Osteoblast (primary cell): ENCODE results near the gene KRT27. TPM values are rescaled to one million over a fixed set of nuclear protein-coding genes. Genes with fewer than 3 reads are reported as not detected.

ENCODE experiments used
- DNase-seq: peaks from one replicate; pipeline ENCODE4 v3.0.0; 2011; ENCODE audit warnings: low spot score, mixed read lengths; ENCODE audit not compliant: insufficient read length; ENCODE audit errors: missing footprints
- H2AFZ ChIP-seq: 2 replicates; pipeline ENCODE4 v1.6.0; 2011; ENCODE audit warnings: mild to moderate bottlenecking, low read length
- H3K27ac ChIP-seq: 2 replicates; pipeline ENCODE4 v1.5.1; 2011; ENCODE audit warnings: mild to moderate bottlenecking, low read depth, low read length, moderate library complexity
- H3K27me3 ChIP-seq: 2 replicates; pipeline ENCODE4 v1.6.0; 2012; ENCODE audit warnings: mild to moderate bottlenecking, control low read depth, inconsistent platforms, low read length, moderate library complexity; ENCODE audit not compliant: insufficient read depth
- H3K36me3 ChIP-seq: 2 replicates; pipeline ENCODE4 v1.5.1; 2011; ENCODE audit warnings: mild to moderate bottlenecking, low read length, control low read depth, moderate library complexity; ENCODE audit not compliant: insufficient read depth
- H3K4me1 ChIP-seq: 2 replicates; pipeline ENCODE4 v1.5.1; 2011; ENCODE audit warnings: mild to moderate bottlenecking, low read length, control low read depth, moderate library complexity; ENCODE audit not compliant: insufficient read depth
- H3K4me2 ChIP-seq: 2 replicates; pipeline ENCODE4 v1.6.0; 2011; ENCODE audit warnings: mild to moderate bottlenecking, low read length; ENCODE audit not compliant: insufficient read depth
- H3K4me3 ChIP-seq: fragments of 200-600 bp; sonication (generic); 3 replicates; pipeline ENCODE4 v1.5.1; 2012; ENCODE audit warnings: mild to moderate bottlenecking, low read length, inconsistent platforms; ENCODE audit not compliant: insufficient read depth
- H3K79me2 ChIP-seq: 2 replicates; pipeline ENCODE4 v1.6.0; 2012; ENCODE audit warnings: mild to moderate bottlenecking, low read length, control low read depth, inconsistent platforms; ENCODE audit not compliant: insufficient read depth
- H3K9me3 ChIP-seq: 2 replicates; pipeline ENCODE4 v1.5.1; 2011; ENCODE audit warnings: low read depth, low read length, control low read depth
- H4K20me1 ChIP-seq: 2 replicates; pipeline ENCODE4 v1.6.0; 2012; ENCODE audit warnings: mild to moderate bottlenecking, low read length, control low read depth; ENCODE audit not compliant: insufficient read depth
- total RNA-seq: library from RNA; depleted of rRNA; stranded (reverse); fragments of >200 nt; gene quantifications from 2 replicates; pipeline ENCODE4 v1.2.3, GENCODE V29; 2012
- TF ChIP-seq, protein P1 (sequence below): IDR thresholded peaks from 2 replicates; pipeline ENCODE4 v1.5.1; 2011; ENCODE audit warnings: mild to moderate bottlenecking, low read depth, low read length, moderate library complexity; ENCODE audit errors: extremely low read depth

Gene KRT27
- total RNA-seq, 1 donor: not detected

DNA sequence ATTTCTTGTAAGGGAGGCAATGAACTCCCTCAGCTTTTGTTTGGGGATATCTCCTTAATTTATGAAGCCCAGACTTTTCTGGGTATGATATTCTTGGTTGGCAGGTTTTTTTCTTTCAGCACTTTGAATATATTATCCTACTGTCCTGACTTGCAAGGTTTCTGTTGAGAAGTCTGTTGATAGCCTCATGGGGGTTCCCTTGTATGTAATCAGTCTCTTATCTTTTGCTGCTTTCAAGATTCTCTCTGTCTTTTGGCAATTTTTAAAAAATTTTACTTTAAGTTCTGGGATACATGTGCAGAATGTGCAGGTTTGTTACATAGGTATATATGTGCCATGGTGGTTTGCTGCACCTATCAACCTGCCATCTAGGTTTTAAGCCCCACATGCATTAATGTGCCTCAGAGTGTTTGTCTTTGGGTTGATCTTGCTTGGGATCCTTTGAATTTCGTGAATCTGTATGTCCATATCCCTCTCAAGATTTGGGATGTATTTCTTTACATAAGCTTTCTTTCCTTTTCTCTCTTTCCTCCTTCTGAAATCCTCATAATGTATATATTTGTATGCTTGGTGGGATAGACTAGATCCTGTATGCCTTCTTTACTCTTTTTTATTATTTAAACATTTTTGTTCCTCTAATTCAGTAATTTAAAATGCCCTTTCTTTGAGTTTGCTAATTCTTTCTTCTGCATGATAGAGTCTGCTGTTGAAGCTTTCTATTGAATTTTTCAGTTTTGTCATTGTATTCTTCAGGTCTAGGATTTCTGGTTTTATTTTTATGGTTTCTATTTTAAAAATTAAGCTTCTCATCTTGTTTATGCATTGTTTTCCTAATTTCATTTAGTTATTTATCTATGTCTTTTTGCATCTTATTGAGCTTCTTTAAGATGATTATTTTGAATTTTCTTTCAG lies 22.0 kb downstream of the KRT27 start:
- H3K4me3 ChIP-seq: no peak overlapping the region

DNA sequence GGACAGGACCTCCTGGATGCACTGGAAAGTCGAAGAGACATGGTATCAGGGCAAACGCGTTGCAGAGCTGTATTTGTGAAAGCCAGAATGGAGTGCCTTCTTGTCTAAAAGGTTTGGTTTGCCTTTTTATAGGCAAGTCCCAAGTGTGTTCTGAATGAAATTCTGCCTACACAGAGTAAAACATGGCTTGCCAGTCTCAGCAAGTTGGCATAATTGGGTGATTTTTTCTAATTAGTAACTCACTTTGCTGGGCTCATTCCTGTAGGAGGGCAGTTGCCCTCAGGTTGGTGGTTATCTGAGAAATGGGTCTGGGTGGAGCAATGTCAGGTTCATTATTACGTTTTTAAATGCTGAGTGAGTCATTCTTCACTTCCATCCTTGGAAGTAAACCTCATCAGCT lies 27.1 kb downstream of the KRT27 start, which contains the start of gene KRT25:
Gene KRT25, minus strand, starts transcription at position 101 of the 400 bp plus-strand sequence. Its CDS starts 60 bp downstream, at position 41.
- TF ChIP-seq, protein P1, sequence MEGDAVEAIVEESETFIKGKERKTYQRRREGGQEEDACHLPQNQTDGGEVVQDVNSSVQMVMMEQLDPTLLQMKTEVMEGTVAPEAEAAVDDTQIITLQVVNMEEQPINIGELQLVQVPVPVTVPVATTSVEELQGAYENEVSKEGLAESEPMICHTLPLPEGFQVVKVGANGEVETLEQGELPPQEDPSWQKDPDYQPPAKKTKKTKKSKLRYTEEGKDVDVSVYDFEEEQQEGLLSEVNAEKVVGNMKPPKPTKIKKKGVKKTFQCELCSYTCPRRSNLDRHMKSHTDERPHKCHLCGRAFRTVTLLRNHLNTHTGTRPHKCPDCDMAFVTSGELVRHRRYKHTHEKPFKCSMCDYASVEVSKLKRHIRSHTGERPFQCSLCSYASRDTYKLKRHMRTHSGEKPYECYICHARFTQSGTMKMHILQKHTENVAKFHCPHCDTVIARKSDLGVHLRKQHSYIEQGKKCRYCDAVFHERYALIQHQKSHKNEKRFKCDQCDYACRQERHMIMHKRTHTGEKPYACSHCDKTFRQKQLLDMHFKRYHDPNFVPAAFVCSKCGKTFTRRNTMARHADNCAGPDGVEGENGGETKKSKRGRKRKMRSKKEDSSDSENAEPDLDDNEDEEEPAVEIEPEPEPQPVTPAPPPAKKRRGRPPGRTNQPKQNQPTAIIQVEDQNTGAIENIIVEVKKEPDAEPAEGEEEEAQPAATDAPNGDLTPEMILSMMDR: no peak
- H2AFZ ChIP-seq: no peak within 1 kb of the TSS
- no peak within 1 kb of the TSS for H3K27ac ChIP-seq
- no peak for DNase-seq
- no peaks in the 10 kb centered on the region for H3K4me1 ChIP-seq
- peaks cover 23% of the 10 kb centered on the region for H3K27me3 ChIP-seq
- no peak within 1 kb of the TSS for H3K4me3 ChIP-seq
- H3K4me2 ChIP-seq: no peak within 1 kb of the TSS
- H4K20me1 ChIP-seq: no peaks in the 10 kb centered on the region
- peaks cover 3% of the 10 kb centered on the region for H3K9me3 ChIP-seq
- no peaks in the 10 kb centered on the region for H3K79me2 ChIP-seq
- no peaks in the 10 kb centered on the region for H3K36me3 ChIP-seq

More for the DNA sequence above, 22.0 kb downstream of the KRT27 start:
- Histone ChIP-seq H3K79me2 (no peaks in the 10 kb centered on the region), H3K4me2 (no peak overlapping the region), H3K27ac (no peak overlapping the region), H4K20me1 (no peaks in the 10 kb centered on the region), H3K27me3 (peaks cover 4% of the 10 kb centered on the region), H3K36me3 (no peaks in the 10 kb centered on the region), H3K9me3 (peaks cover 12% of the 10 kb centered on the region), H3K4me1 (no peaks in the 10 kb centered on the region), H2AFZ (no peak overlapping the region)
- no peak for DNase-seq
- TF ChIP-seq, protein P1: no peak

DNA sequence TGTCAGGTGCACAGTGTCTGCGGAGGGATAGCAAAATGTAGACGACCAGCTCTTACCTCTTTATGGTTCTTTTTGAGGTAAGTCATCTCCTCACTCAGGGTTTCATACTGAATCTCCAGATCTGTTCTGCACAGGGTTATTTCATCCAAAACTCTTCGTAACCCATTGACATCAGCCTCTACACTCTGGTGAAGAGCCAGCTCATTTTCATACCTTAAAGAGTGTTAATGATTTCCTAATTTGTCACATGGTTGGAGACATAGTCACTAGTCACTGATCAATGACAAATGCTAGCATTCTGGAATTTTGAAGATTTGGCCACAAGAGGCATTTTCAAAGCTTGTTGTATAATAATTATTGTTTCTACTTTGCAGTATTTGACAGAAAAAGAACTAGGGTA lies 28.5 kb downstream of the KRT27 start:
- Histone ChIP-seq H3K4me2 (no peak overlapping the region), H3K27ac (no peak overlapping the region), H3K36me3 (no peaks in the 10 kb centered on the region), H3K9me3 (no peaks in the 10 kb centered on the region), H3K79me2 (no peaks in the 10 kb centered on the region), H3K27me3 (peaks cover 28% of the 10 kb centered on the region), H3K4me1 (no peaks in the 10 kb centered on the region), H2AFZ (no peak overlapping the region), H3K4me3 (no peak overlapping the region), H4K20me1 (no peaks in the 10 kb centered on the region)
- TF ChIP-seq, protein P1: no peak
- no peak for DNase-seq

DNA sequence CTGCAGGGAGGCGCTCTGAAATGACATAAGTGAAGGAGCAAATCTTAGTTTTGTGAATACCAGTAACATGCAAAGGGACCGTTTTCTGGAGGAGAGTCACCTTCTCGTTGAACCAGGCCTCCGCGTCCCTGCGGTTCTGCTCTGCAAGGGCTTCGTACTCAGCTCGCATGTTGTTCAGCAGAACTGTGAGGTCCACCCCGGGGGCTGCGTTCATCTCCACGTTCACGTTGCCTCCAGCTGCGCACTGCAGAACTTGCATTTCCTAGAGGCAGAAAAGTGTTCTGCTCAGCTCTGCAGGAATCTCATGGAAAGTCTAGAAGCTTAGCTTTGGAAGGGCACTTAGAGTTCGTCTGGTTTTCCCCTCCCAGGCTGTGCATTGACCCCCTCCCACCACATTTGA lies 31.3 kb downstream of the KRT27 start:
- no peaks in the 10 kb centered on the region for H3K79me2 ChIP-seq
- no peaks in the 10 kb centered on the region for H3K4me1 ChIP-seq
- H3K27ac ChIP-seq: no peak overlapping the region
- TF ChIP-seq, protein P1: no peak
- H3K9me3 ChIP-seq: no peaks in the 10 kb centered on the region
- H3K4me3 ChIP-seq: no peak overlapping the region
- H2AFZ ChIP-seq: no peak overlapping the region
- H3K4me2 ChIP-seq: no peak overlapping the region
- no peaks in the 10 kb centered on the region for H4K20me1 ChIP-seq
- peaks cover 36% of the 10 kb centered on the region for H3K27me3 ChIP-seq
- H3K36me3 ChIP-seq: no peaks in the 10 kb centered on the region
- DNase-seq: no peak
